Measurements from ENCODE around the gene CTNNA2. TPM values are rescaled to one million over a fixed set of nuclear protein-coding genes. Genes with fewer than 3 reads are reported as not detected.

CTNNA2 gene
- total RNA-seq, 4 donors from 2014 or later: 0.19 TPM; not detected in 3

- no peak for ATAC-seq (ENCODE audit: low FRiP score)
- TF ChIP-seq CTCF (IDR thresholded peaks at IDR 0.05): no peak
- no peak for DNase-seq (ENCODE audit: low spot score)
Measured at GRCh38 chr2:80105015-80105640, 592.3 kb downstream of the CTNNA2 start.

GRCh38 chr2:80111185-80111584 is 598.3 kb downstream of the CTNNA2 start:
- no peak for TF ChIP-seq CTCF (IDR thresholded peaks at IDR 0.05)
- DNase-seq (ENCODE audit: low spot score) (no peak), ATAC-seq (ENCODE audit: low FRiP score) (no peak)

GRCh38 chr2:80112790-80113189 is 599.9 kb downstream of the CTNNA2 start:
- no peak for TF ChIP-seq CTCF (IDR thresholded peaks at IDR 0.05)
- no peak for ATAC-seq (ENCODE audit: low FRiP score)
- DNase-seq (ENCODE audit: low spot score): no peak

- ATAC-seq (ENCODE audit: low FRiP score): no peak
Measured at GRCh38 chr2:80113399-80113798, 600.5 kb downstream of the CTNNA2 start.

GRCh38 chr2:80114812-80115211 is 602.0 kb downstream of the CTNNA2 start:
- no peak for DNase-seq (ENCODE audit: low spot score)
- no peak for ATAC-seq (ENCODE audit: low FRiP score)
- TF ChIP-seq CTCF (IDR thresholded peaks at IDR 0.05): no peak

More at GRCh38 chr2:80113399-80113798, 600.5 kb downstream of the CTNNA2 start:
- TF ChIP-seq CTCF (IDR thresholded peaks at IDR 0.05): no peak
- no peak for DNase-seq (ENCODE audit: low spot score)

- TF ChIP-seq CTCF (IDR thresholded peaks at IDR 0.05): no peak
- no peak for ATAC-seq (ENCODE audit: low FRiP score)
Measured at GRCh38 chr2:80117401-80117800, 604.5 kb downstream of the CTNNA2 start.

GRCh38 chr2:80120866-80121265 is 608.0 kb downstream of the CTNNA2 start:
- ATAC-seq (ENCODE audit: low FRiP score) (no peak), DNase-seq (ENCODE audit: low spot score) (no peak)
- no peak for TF ChIP-seq CTCF (IDR thresholded peaks at IDR 0.05)

More at GRCh38 chr2:80117401-80117800, 604.5 kb downstream of the CTNNA2 start:
- no peak for DNase-seq (ENCODE audit: low spot score)

All from omental fat pad (tissue), 4 donors.